Glutamatergic neuron (in vitro differentiated cells): Measurements from ENCODE around the gene MT3. TPM values are rescaled to one million over a fixed set of nuclear protein-coding genes. Genes with fewer than 3 reads are reported as not detected.

Experiments
- DNase-seq: peaks from one replicate; pipeline ENCODE4 v3.0.0; 2022
- H3K27ac Mint-ChIP-seq: one replicate; pipeline ENCODE4 v1.8.0; 2020; ENCODE audit warnings: mild to moderate bottlenecking, mixed read lengths, inconsistent platforms; ENCODE audit not compliant: unreplicated experiment
- H3K27me3 Mint-ChIP-seq: one replicate; pipeline ENCODE4 v1.8.0; 2020; ENCODE audit warnings: mild to moderate bottlenecking, moderate library complexity, mixed read lengths, inconsistent platforms; ENCODE audit not compliant: unreplicated experiment
- H3K36me3 Mint-ChIP-seq: one replicate; pipeline ENCODE4 v1.8.0; 2020; ENCODE audit warnings: mild to moderate bottlenecking, mixed read lengths, inconsistent platforms; ENCODE audit not compliant: unreplicated experiment
- H3K4me1 Mint-ChIP-seq: one replicate; pipeline ENCODE4 v1.8.0; 2020; ENCODE audit warnings: mild to moderate bottlenecking, low read depth, mixed read lengths, inconsistent platforms; ENCODE audit not compliant: unreplicated experiment
- H3K4me3 Mint-ChIP-seq: one replicate; pipeline ENCODE4 v1.8.0; 2020; ENCODE audit warnings: mild to moderate bottlenecking, mixed read lengths, inconsistent platforms; ENCODE audit not compliant: unreplicated experiment
- H3K9me3 Mint-ChIP-seq: one replicate; pipeline ENCODE4 v1.8.0; 2020; ENCODE audit warnings: mild to moderate bottlenecking, moderate library complexity, mixed read lengths, inconsistent platforms; ENCODE audit not compliant: unreplicated experiment
- CTCF ChIP-seq: fragments of 200-600 bp; sonication (generic); IDR thresholded peaks from one replicate; pipeline ENCODE4 v1.5.0; 2021; ENCODE audit not compliant: partially characterized antibody, unreplicated experiment
- long read RNA-seq: library from polyadenylated mRNA; unstranded; transcript quantifications from one replicate; pipeline ENCODE4 v2.0.0, GENCODE V29; 2020; ENCODE audit not compliant: unreplicated experiment
- total RNA-seq: library from RNA; stranded (reverse); fragmentation: NEBNext Ultra II Directional; extraction: Animal tissue kit (Norgen Biotek cat#: 25700); gene quantifications from one replicate; pipeline ENCODE4 v1.2.1, GENCODE V29; 2021; ENCODE audit not compliant: unreplicated experiment

The MT3 gene
- not detected for total RNA-seq
- long read RNA-seq: 0 reads

- Mint-ChIP-seq H3K9me3 (peaks cover 15% of the 10 kb centered on the region), H3K27ac (no peak within 1 kb of the TSS), H3K4me1 (no peaks in the 10 kb centered on the region), H3K4me3 (peak within 1 kb of the TSS; percentile 94), H3K36me3 (no peaks in the 10 kb centered on the region), H3K27me3 (peaks cover 14% of the 10 kb centered on the region)
- TF ChIP-seq CTCF: no peak
- peak; percentile 70 for DNase-seq
Measured at GRCh38 chr16:56589141-56590039, at the start of gene MT3. Gene MT3 (plus strand): TSS chr16:56589528. CDS start chr16:56589591, 63 bp downstream.

- Mint-ChIP-seq H3K27me3 (peaks cover 2% of the 10 kb centered on the region), H3K9me3 (no peaks in the 10 kb centered on the region), H3K36me3 (no peaks in the 10 kb centered on the region), H3K27ac (no peak overlapping the region), H3K4me3 (no peak overlapping the region), H3K4me1 (no peaks in the 10 kb centered on the region)
- TF ChIP-seq CTCF: no peak
- DNase-seq: no peak
Measured at GRCh38 chr16:56539656-56540055, 49.7 kb upstream of the MT3 start.

GRCh38 chr16:56542039-56542438 lies 47.3 kb upstream of the MT3 start:
- peaks cover 2% of the 10 kb centered on the region for H3K27me3 Mint-ChIP-seq
- no peaks in the 10 kb centered on the region for H3K36me3 Mint-ChIP-seq
- no peak overlapping the region for H3K27ac Mint-ChIP-seq
- H3K4me1 Mint-ChIP-seq: no peaks in the 10 kb centered on the region
- no peak overlapping the region for H3K4me3 Mint-ChIP-seq
- no peak for DNase-seq
- H3K9me3 Mint-ChIP-seq: no peaks in the 10 kb centered on the region
- no peak for TF ChIP-seq CTCF

- H3K27me3 Mint-ChIP-seq: peaks cover 5% of the 10 kb centered on the region
- no peaks in the 10 kb centered on the region for H3K4me1 Mint-ChIP-seq
- no peaks in the 10 kb centered on the region for H3K9me3 Mint-ChIP-seq
- no peaks in the 10 kb centered on the region for H3K36me3 Mint-ChIP-seq
- H3K27ac Mint-ChIP-seq: no peak overlapping the region
- H3K4me3 Mint-ChIP-seq: no peak overlapping the region
- DNase-seq: no peak
- TF ChIP-seq CTCF: no peak
Measured at GRCh38 chr16:56547120-56547948, 42.0 kb upstream of the MT3 start.
